Gastroesophageal sphincter (tissue), 4 donors: ENCODE data around the gene CALU. TPM values are rescaled to one million over a fixed set of nuclear protein-coding genes. Genes with fewer than 3 reads are reported as not detected.
A peak's percentile ranks its signal among the peaks of the same experiment; 100 is the strongest.

Experiments
- ATAC-seq: fragments of 150-250 bp; one replicate; pipeline ENCODE4 v1.9.1; 2016; ENCODE audit warnings: mild to moderate bottlenecking, moderate library complexity
- H3K27ac ChIP-seq, 4 donors: fragments of 200-600 bp; sonication (generic) in 3 of 4; 1 replicate in 3 of 4; 2 replicates in 1 of 4; pipeline ENCODE4 v1.5.1; 2016 to 2019
- H3K27me3 ChIP-seq: fragments of 200-600 bp; sonication (generic); one replicate; pipeline ENCODE4 v1.5.1; 2019
- H3K36me3 ChIP-seq, 2 donors: fragments of 200-600 bp; sonication (generic); one replicate each; pipeline ENCODE4 v1.5.1; 2019; ENCODE audit warnings: control low read depth in 1 of 2
- H3K4me1 ChIP-seq, 3 donors: fragments of 200-600 bp; sonication (generic); 1 replicate in 2 of 3; 2 replicates in 1 of 3; pipeline ENCODE4 v1.5.1; 2016 to 2019; ENCODE audit warnings: control low read depth in 2 of 3
- H3K4me3 ChIP-seq, 2 donors: fragments of 200-600 bp; sonication (generic); one replicate each; pipeline ENCODE4 v1.5.1; 2019; ENCODE audit warnings: mild to moderate bottlenecking in 1 of 2, moderate library complexity in 1 of 2
- H3K9me3 ChIP-seq, 3 donors: fragments of 200-600 bp; sonication (generic); one replicate each; pipeline ENCODE4 v1.5.1; 2017 to 2019; ENCODE audit warnings: control low read depth in 2 of 3
- CTCF ChIP-seq, 4 experiments: fragments of 200-600 bp in 2 of 4; fragments of 450-650 bp in 2 of 4; sonication (generic) in 1 of 4; IDR thresholded peaks; one replicate each; pipeline ENCODE4 v1.5.1; 2017 to 2019; ENCODE audit warnings: antibody characterized with exemption in 4 of 4, mild to moderate bottlenecking in 2 of 4, moderate library complexity in 2 of 4
- EP300 ChIP-seq: sonication (generic); formaldehyde crosslinking; IDR thresholded peaks from one replicate; pipeline ENCODE4 v1.6.1; 2017; ENCODE audit warnings: antibody characterized with exemption, mild to moderate bottlenecking
- POLR2A ChIP-seq, 2 donors: fragments of 450-650 bp; IDR thresholded peaks; one replicate each; pipeline ENCODE4 v1.6.1; 2017; ENCODE audit warnings: antibody characterized with exemption in 2 of 2, mild to moderate bottlenecking in 2 of 2, moderate library complexity in 1 of 2
- POLR2AphosphoS5 ChIP-seq: sonication (generic); formaldehyde crosslinking; IDR thresholded peaks from one replicate; pipeline ENCODE4 v1.6.1; 2017; ENCODE audit warnings: antibody characterized with exemption
- WGBS, 2 donors: methylation state at CpG; one replicate each; pipeline ENCODE4 v1.1.5; 2018; ENCODE audit warnings: low coverage in 1 of 2; 5-methylcytosine and 5-hydroxymethylcytosine counted together
- total RNA-seq, 4 donors: library from RNA; depleted of rRNA; stranded (reverse); fragments of >200 nt; gene quantifications; one replicate each; pipeline ENCODE4 v1.1.0, GENCODE V29; 2016

The CALU gene
- total RNA-seq, 4 donors from 2014 or later: 146 to 274 (median 235) TPM

DNA sequence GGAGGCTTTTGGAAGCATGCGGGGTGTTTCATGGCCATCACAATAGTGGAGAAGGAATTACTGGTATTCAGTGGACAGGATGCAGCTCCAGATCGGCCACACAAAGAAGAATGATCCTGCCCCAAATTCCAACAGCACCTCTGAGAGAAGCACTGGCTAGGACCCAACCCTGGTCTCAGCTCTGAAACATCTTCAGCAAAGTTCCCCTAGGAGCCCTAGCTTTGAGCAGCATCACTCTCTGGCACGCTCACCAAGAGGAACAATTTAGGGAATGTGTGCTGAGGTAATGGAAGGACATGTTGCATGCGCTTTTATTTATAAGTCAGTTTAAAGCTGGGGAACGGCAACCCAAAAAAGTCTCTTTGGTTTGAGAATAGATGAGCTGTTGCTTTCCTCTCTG is 42.0 kb downstream of the CALU start:
- Histone ChIP-seq H3K4me1 (peaks cover 2 to 34% (median 20%) of the 10 kb centered on the region in 3 donors), H3K36me3 (no peaks in the 10 kb centered on the region), H3K27ac (peak overlapping the region; percentile 86 to 93 (median 92)), H3K4me3 (no peak overlapping the region), H3K9me3 (peaks cover 0 to 18% (median 0%) of the 10 kb centered on the region in 3 donors), H3K27me3 (no peaks in the 10 kb centered on the region)
- ATAC-seq: peak; percentile 89
- TF ChIP-seq CTCF (IDR thresholded peaks at IDR 0.05) (peak in 2 of 4 experiments; percentile 7 to 11), POLR2A (IDR thresholded peaks at IDR 0.05) (no peak), POLR2AphosphoS5 (peak; percentile 67), EP300 (no peak)
- 40 to 58% methylated on average over 1 to 4 of the region's 5 CpGs for WGBS, 2 donors

GRCh38 chr7:128781851-128782250 is 42.7 kb downstream of the CALU start:
- peaks cover 0 to 18% (median 0%) of the 10 kb centered on the region in 3 donors for H3K9me3 ChIP-seq
- H3K4me3 ChIP-seq: no peak overlapping the region
- peak overlapping the region; percentile 86 to 93 (median 92) for H3K27ac ChIP-seq
- TF ChIP-seq EP300: no peak
- TF ChIP-seq POLR2AphosphoS5: peak; percentile 80
- H3K36me3 ChIP-seq: no peaks in the 10 kb centered on the region
- peak; percentile 31 for ATAC-seq
- H3K27me3 ChIP-seq: no peaks in the 10 kb centered on the region
- H3K4me1 ChIP-seq: peaks cover 2 to 34% (median 20%) of the 10 kb centered on the region in 3 donors
- 25 to 35% methylated on average over 3 of the region's 3 CpGs for WGBS, 2 donors

DNA sequence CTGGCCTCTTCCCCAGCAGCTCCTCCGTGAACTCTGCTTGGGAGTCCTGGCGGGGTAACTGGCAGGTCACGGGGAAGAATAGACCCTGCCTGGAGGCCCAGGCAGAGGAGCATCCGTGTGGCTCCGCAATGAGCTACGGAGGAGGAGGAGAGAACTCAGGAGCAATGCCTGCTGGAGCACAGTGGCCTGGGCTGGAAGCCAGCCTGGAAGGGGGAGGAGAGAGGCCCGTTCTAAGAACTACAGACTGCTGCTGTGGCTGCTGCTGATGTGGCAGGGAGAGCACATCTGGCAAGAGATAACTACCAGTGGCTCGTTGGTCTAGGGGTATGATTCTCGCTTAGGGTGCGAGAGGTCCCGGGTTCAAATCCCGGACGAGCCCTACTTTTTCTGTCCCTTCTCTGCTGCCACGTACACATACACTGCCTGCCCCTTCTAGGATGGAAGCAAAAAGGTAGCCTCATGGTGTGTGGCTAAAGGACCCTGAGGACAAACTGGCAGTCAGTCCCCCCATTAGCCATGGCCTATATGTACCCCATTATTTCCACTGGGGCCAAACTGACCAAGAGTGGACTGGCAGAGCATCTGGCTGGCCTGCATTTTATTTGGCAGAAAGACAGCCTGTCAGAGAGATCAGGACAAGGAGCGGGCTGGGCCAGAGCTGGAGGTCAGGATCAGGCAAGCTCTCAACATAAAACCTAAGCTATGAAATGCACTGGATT is 44.1 kb downstream of the CALU start:
- WGBS, 2 donors: 6 to 14% methylated on average over 5 to 7 of the region's 15 CpGs
- H3K4me1 ChIP-seq: peaks cover 2 to 34% (median 20%) of the 10 kb centered on the region in 3 donors
- H3K27ac ChIP-seq: peak overlapping the region; percentile 86 to 93 (median 92)
- H3K36me3 ChIP-seq: no peaks in the 10 kb centered on the region
- no peak overlapping the region for H3K4me3 ChIP-seq
- peaks cover 0 to 5% (median 0%) of the 10 kb centered on the region in 3 donors for H3K9me3 ChIP-seq
- H3K27me3 ChIP-seq: no peaks in the 10 kb centered on the region
- ATAC-seq: peak; percentile 80
- TF ChIP-seq POLR2AphosphoS5: peak; percentile 61
- no peak for TF ChIP-seq POLR2A (IDR thresholded peaks at IDR 0.05)

DNA sequence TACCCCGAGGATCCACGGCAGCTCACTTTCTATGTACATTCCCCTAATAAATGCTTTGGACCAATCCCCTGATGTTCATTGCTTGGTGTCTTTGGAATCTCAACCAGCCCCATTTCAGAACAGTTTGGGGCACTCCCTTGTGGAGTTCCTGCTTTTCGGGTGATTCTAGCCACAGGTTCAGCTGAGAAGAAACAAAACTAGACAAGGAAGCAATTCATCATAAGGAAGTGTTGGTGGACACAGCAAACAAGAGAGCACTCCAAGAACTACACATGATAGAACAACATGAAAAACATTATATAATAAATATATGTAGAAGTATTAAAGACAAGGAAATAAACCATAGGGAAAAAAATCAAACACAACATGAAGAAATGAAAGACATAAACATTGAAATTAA is 46.6 kb downstream of the CALU start:
- no peak for TF ChIP-seq EP300
- no peak for TF ChIP-seq POLR2AphosphoS5
- TF ChIP-seq POLR2A (IDR thresholded peaks at IDR 0.05): no peak
- TF ChIP-seq CTCF (IDR thresholded peaks at IDR 0.05): no peak
- Histone ChIP-seq H3K9me3 (no peaks in the 10 kb centered on the region), H3K27me3 (no peaks in the 10 kb centered on the region), H3K4me1 (peaks cover 2 to 41% (median 23%) of the 10 kb centered on the region in 3 donors), H3K4me3 (no peak overlapping the region), H3K36me3 (no peaks in the 10 kb centered on the region), H3K27ac (peak overlapping the region in 1 of 4 donors; percentile 2)
- 69 to 80% methylated on average over 1 to 3 of the region's 3 CpGs for WGBS, 2 donors
- no peak for ATAC-seq

DNA sequence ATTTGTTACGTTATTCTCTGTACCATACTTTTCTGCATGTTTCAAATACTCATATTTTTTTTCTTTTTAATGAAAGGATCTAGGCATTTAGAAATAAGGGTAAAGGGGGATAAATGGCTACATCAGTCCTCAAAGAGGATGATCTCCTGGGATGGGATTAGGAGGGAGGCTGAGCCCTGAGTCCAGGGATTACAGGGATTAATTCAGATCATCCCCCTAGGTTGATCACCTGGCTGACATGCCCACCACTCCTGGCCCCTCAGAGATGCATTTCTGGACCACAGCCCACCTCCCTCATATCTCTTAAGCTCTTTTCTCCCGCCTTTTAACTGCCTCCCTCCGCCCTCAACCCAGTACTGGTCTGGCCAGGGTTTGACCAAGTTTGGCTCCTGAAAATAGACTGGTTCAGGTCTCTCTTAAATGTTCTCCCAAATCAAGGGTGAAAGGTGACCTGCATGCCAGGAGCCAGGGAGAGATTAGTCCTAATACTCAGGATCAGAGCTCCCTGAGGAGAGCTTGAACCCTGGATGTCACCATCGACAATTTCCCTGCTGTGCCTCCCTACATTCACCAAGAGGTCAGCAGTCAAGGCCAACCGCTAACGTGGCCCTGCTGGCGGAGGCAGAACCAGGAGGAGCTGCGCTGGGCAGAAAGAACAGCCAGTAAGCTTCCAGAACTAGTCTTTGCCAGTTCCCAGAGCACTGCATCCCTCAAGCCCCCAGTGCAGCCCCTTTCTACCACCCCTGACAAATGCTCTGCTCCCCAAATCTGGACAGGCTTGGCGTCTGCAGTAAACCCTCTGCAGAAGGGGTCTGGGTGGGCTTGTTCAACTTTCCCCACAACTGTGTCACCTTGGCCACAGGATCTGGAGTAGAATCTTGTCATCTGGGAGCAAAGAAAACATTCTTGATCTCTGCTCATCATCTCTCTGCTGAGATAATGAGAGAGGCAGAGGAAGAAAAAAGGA is 49.6 kb downstream of the CALU start:
- no peaks in the 10 kb centered on the region for H3K36me3 ChIP-seq
- H3K4me3 ChIP-seq: no peak overlapping the region
- peaks cover 0 to 38% (median 18%) of the 10 kb centered on the region in 3 donors for H3K4me1 ChIP-seq
- no peaks in the 10 kb centered on the region for H3K9me3 ChIP-seq
- ATAC-seq: no peak
- H3K27me3 ChIP-seq: no peaks in the 10 kb centered on the region
- H3K27ac ChIP-seq: peak overlapping the region in 1 of 4 donors; percentile 90
- no peak for TF ChIP-seq EP300
- TF ChIP-seq POLR2A (IDR thresholded peaks at IDR 0.05): no peak
- no peak for TF ChIP-seq CTCF (IDR thresholded peaks at IDR 0.05)
- TF ChIP-seq POLR2AphosphoS5: no peak
- 79 to 92% methylated on average over 4 to 7 of the region's 9 CpGs for WGBS, 2 donors
